Right ventricle myocardium superior (tissue), 1 donor: Measurements from ENCODE around the gene VPS39. TPM values are rescaled to one million over a fixed set of nuclear protein-coding genes. Genes with fewer than 3 reads are reported as not detected.
A peak's percentile ranks its signal among the peaks of the same experiment; 100 is the strongest.

Experiments used
- ATAC-seq: fragments of 200-7000 bp; cut with Tn5 transposase; one replicate; pipeline ENCODE4 v1.9.1; 2020; ENCODE audit warnings: mild to moderate bottlenecking; ENCODE audit not compliant: poor library complexity
- DNase-seq: peaks from one replicate; pipeline ENCODE4 v3.0.0-alpha.2; 2020
- intact Hi-C: fragments of 100-400 bp; cut with DNase I; formaldehyde crosslinking; loops from one replicate; pipeline ENCODE4 v1.11.2; 2022
- total RNA-seq: library from RNA; stranded (reverse); fragmentation: NEBNext Ultra II Directional; extraction: Animal tissue kit (Norgen Biotek cat#: 25700); gene quantifications from one replicate; pipeline ENCODE4 v1.2.1, GENCODE V29; 2021
- donor health status: DM: no; HTN: yes; CAD: no; lungs with severe emphysema.

The VPS39 gene
- total RNA-seq, 1 donor from 2014 or later = 46.3 TPM

GRCh38 chr15:42150219-42150970 is 57.7 kb downstream of the VPS39 start:
- DNase-seq (no peak), ATAC-seq (no peak)
- intact Hi-C loops = no loop called here

- intact Hi-C loops = no loop called here
- DNase-seq = no peak
- no peak for ATAC-seq
Observed at GRCh38 chr15:42149493-42150218, 58.4 kb downstream of the VPS39 start.

GRCh38 chr15:42148808-42149492 is 59.2 kb downstream of the VPS39 start:
- intact Hi-C loops = no loop called here
- DNase-seq = peak; percentile 45
- ATAC-seq = peak; percentile 42

- no peak for DNase-seq
- intact Hi-C loops = no loop called here
Observed at GRCh38 chr15:42147431-42147735, 60.7 kb downstream of the VPS39 start.

DNA sequence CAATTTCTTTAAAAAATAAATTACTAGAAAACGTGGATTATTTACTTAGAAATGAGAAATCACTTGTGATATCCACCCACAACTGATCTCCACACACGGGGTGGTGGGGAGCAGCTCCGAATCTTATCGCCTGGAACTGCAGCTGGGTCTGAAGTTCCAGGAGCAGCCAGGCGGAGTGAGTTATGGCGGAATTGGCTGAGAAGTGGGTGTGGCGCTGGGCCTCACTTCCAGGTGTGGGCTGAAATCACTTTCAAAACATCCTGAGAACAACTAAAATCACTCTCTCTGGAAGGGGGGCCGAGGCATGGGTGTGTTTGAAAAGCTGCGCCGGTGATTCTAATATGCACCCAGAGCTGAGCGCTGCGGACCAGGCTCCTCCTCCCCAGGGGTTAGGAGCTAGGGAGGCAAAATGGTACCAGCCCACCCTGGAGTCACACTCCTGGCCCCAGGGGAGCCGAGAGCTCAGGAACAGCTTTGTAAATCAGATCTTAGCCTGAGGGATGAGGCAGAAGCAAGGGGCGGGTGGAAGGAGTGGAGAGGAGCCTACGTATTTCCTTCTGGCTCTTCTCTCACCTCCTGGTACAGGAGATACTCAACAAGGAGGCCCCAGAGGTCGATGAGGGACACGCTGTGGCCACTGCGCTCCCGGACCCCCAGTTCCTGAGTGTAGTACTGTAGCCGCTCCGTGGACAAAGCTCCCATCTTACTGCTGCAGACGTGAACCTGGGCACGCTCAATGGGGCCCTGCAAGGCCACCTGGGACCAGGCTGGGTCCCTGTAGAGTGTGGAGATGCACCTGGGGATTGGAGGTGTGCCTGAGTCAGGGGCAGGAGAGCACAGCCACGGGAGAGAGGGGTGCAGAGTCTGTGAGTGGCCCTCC is 61.3 kb downstream of the VPS39 start:
- ATAC-seq = no peak
- DNase-seq = no peak
- intact Hi-C loops = no loop called here

More at GRCh38 chr15:42147431-42147735, 60.7 kb downstream of the VPS39 start:
- ATAC-seq = no peak

- DNase-seq (no peak), ATAC-seq (no peak)
- intact Hi-C loops = no loop called here
Observed at GRCh38 chr15:42145546-42146455, 62.3 kb downstream of the VPS39 start.

GRCh38 chr15:42144841-42145375 is 63.2 kb downstream of the VPS39 start:
- no peak for ATAC-seq
- intact Hi-C loops = no loop called here
- no peak for DNase-seq

- DNase-seq (no peak), ATAC-seq (no peak)
- intact Hi-C loops = no loop called here
Observed at GRCh38 chr15:42143866-42144625, 64.1 kb downstream of the VPS39 start.

GRCh38 chr15:42143356-42143755 is 64.7 kb downstream of the VPS39 start:
- ATAC-seq = no peak
- intact Hi-C loops = no loop called here
- DNase-seq = no peak

DNA sequence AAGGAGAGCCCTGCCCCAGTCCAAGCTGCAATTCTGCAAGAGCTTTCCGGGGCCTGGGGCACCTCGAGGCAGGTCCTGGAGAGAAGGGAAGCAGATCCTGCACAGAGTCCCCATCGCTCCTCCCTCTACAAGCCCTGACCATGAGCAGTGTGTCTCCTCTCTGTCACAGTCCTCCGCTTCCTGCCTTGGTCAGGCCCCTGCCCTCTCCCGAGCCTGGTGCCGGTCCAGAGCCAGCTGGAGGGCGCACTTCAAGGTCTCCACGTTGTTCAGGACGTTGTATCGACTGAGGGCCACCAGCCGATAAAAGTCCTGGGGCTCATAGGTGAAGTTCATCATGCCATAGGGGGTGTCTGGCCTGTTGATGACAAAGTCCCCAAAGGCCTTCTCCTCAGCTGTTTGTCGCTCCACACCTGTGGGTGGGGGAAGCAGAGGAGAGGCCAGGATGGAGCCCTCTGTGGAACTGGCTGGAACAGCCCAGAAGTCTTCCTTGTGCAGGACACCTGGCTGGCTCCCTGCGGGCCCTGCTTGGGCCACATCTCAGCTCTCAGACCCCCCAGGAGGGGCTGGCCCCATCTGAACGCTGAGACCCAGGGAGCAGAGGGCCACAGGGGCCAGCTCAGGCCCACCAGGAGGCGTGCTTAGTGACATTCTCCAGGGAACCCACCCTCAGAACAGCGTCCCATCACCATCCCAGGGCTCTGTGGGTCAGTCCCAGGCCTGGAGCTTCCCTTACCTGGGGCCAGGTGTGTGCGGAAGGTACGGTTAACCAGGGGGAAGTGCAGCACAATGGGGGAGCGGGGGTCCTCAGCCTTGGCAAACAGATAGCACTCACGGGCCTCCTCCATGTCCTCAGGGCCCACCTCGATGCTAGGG is 66.1 kb downstream of the VPS39 start:
- intact Hi-C loops = no loop called here
- DNase-seq (no peak), ATAC-seq (no peak)

GRCh38 chr15:42141246-42141645 is 66.9 kb downstream of the VPS39 start:
- no peak for DNase-seq
- intact Hi-C loops = no loop called here
- no peak for ATAC-seq

GRCh38 chr15:42140383-42141070 is 67.6 kb downstream of the VPS39 start:
- DNase-seq (no peak), ATAC-seq (no peak)
- intact Hi-C loops = no loop called here

- DNase-seq (no peak), ATAC-seq (no peak)
- intact Hi-C loops = loop anchor here (5.0 kb wide), 1 partner anchor 152 kb away; no protein-coding TSS in a partner anchor
Observed at GRCh38 chr15:42139596-42139995, 68.5 kb downstream of the VPS39 start.

DNA sequence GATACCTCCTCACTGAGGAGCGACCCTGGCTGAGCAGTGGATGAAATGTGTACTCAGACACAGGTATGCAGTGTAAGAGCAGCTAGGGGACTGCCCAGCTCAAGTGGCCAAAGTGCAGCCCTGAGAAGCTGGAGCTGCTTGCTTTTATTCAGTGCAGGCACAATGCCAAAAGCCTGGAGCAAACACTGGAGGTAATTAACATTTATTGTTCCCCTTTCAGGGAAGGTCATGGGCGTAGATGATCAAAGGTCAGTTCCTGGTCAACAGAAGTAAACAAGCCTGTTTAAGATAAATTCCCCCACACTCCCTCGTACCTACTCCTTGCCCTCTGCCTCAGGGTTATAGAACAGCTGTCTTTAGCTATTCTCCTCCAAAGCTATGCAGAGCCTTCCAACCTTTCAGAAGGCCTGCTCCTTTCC is 69.1 kb downstream of the VPS39 start:
- ATAC-seq (no peak), DNase-seq (no peak)
- intact Hi-C loops = loop anchor here (5.0 kb wide), 1 partner anchor 152 kb away; no protein-coding TSS in a partner anchor

DNA sequence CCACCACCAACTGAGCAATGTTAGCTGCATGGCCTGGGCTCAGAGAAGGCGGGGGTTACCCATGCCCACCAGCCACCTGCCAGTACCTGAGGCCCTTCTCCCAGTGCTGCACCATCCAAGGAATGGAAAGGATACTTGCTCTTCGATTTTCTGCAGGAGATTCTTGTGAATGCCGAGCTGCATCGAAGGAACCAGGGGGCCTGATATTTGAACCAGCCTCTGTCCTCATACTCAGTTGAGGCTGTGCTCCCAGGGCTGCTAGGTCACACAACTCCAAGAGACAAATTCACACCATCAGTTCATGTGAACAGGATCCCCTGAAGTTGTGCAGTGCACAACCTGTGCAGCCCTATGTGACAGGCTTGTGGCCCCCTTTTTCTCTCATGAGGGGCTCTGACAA is 69.7 kb downstream of the VPS39 start:
- DNase-seq = no peak
- intact Hi-C loops = loop anchor here (5.0 kb wide), 1 partner anchor 151 kb away; no protein-coding TSS in a partner anchor
- ATAC-seq = no peak
